HUDEP-2 (cell line): ENCODE data around the gene LXN.

Experiments
- DNase-seq, 76 experiments: peaks; one replicate each; lab custom pipeline; 2025; ENCODE audit not compliant: unreplicated experiment in 76 of 76; lab: John Stamatoyannopoulos, UW

LXN gene

DNA sequence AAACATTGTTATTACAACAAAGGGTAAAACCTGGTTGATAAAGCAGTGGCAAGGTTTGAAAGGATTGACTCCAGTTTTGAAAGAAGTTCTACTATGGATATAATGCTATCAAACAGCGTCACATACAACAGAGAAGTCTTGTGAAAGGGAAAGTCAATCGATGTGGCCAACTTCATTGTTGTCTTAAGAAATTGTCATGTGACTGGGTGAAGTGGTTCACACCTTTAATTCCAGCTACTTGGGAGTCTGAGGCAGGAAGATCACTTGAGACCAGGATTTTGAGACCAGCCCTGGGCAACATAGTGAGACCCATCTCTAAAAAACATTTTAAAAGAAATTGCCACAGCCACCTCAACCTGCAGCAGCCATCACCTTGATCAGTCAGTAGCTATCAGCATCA, 6.2 kb upstream of the LXN start:
- DNase-seq = no peak

DNA sequence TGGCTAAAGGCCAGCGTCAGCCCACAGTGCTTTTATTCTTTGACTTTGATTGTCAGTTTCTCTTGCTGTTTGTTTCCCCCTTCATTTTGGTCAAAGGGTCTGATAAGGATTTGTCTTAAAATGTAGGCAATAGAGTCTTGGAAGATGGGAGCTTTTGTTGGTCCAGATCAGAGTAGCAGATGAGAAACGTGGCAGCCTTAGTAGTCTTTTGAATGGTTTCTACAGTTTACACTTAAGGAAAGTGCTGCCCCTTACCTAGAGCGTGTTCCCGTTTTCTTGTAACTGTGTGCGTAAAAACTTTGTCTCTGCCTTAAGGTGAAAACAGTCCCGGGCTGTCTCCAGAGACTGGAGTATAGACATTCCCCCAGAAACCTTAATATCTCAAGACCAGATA, 630 bp downstream of the LXN start:
- peak in 11 of 76 experiments; percentile 15 to 45 (median 27) for DNase-seq

DNA sequence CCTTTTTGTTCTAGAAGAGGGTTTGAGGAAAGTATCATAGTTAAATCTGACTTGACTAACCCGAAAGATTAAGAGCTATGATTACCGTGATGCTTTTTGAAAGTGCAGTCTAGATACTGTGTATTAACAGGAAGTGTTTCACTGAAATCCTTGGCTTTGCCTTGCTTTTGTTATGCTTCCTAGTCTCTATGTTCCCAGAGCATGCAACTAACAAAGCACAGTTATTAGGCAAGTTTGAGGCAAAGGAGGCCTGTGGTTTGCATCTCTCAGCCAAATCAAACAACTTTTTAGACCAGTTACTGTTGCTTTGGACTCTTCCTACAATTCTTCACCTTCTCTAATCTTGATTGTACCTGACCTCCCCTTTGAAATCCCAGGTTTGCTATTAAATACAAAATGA, 3.9 kb downstream of the LXN start:
- no peak for DNase-seq

DNA sequence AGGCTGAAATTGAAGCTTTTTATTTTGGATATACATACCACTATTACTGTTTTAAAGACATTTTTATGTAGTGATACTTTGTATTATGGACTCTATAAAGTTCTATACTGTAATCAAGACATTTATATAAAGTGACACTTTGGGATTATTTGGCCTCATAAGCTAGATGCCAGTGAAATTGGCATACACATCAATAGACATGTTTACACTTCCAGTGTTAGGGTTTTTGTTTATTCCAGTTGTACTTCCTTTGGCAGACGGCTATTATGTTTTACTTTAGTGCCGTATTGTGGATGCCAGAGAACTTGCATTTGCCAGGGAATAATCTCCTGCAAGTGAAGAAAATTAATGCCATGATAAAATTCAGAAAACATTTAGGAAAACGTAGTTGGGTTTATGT, 6.0 kb downstream of the LXN start:
- DNase-seq = no peak

DNA sequence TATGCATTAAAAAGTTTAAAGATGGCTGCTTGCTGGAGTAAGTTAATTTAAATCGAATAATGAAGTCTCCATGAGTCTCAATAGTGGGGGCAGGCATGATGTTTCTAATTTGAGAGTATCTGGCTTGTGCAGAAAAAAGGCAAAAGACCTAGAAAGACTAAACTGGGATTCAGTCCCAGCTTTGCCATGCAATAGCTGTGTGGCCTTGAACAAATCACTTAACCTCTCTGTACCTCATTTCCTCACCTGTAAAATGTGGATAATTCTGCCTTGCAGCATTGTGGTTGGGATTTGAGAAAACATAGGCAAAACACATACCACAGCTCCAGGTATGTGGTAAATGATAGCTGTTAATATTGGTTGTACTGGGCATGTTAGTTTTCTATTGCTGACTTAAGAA, 8.6 kb downstream of the LXN start:
- DNase-seq = no peak

DNA sequence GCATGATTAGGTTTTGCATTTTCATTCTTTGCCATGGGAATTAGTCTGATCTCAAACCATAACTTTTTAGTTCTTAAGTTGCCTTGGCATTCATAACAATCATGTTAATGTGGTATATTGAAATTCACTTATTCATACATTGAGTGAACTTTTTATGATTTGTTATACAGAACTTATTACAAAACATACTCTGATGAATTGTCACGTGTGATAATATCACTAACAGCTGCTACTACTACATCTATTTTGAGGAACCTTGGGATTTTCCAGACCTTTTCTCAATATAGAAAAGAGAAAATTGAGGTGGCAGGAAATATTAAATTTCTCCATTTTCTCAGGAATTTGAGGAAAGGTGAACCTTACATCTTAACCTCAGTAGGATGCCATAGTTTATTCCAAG, 9.2 kb downstream of the LXN start:
- no peak for DNase-seq

DNA sequence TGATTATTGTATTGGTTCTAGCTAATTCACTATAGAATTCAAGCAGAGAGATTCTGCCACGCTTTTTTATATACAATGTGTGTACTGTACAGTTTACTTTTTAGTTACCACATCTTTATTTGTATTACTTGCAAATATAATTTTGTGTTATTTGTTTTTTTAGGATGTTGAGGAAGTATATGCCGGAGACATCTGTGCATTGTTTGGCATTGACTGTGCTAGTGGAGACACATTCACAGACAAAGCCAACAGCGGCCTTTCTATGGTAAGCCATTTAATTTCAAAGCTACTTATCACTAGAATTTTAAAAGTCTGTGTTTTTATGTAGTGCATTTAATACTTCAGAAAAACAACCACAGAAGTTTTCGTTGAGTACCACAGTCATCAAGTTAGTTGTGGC, 11.7 kb downstream of the LXN start:
- DNase-seq = no peak

DNA sequence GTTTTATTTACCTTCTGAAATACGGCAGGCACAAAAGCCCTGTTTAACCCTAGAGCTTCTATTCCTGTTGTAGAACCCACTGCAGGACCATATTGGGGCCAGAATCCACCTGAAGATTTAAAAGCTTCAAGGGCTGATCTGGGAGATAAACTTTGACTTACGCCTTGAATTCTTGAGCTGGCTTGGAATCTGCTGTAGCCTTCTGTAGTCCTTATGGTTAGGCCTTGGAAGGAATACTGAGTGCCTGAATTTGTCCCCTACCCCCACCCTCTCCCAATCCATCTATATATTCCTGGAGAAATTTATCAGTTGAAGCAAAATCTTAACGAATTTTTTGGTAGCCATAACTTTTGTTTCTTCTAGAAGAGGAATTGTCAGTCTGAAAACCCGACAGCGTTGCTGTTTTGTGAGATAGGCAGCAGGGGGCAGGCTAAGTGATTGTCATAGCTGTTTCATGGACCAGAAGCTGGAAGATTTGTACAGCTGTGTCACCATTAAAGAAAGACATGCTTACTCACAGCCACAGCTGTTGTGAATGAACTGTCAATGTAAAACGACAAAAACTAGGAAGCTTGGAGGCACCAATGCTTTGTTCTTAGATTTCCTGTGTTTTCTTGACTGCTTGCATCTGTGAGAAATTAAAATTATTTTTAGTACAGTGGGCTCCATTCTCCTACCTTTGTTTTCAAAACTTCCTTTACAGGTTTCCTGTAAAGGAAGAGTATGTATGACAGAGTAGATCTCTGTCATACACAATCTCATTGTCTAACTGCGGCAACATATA, 12.8 kb downstream of the LXN start:
- DNase-seq = peak in 58 of 76 experiments; percentile 8 to 70 (median 35)

DNA sequence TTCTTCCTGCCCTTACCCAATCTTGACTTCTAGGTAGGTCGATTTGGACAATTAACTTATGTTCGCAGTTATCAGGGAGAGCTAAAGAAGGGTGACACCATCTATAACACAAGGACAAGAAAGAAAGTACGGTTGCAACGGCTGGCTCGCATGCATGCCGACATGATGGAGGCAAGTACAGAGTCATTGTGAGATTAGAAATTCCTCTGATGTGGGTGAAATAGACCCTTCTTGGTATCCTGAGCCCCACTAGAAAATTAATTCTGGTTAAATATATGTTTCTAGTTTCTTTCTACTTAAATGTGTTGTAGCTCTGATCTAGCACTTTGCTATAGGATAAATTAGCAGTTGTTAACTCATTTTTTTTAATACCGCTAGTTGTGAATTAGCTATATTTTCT, 13.6 kb downstream of the LXN start:
- DNase-seq = no peak

DNA sequence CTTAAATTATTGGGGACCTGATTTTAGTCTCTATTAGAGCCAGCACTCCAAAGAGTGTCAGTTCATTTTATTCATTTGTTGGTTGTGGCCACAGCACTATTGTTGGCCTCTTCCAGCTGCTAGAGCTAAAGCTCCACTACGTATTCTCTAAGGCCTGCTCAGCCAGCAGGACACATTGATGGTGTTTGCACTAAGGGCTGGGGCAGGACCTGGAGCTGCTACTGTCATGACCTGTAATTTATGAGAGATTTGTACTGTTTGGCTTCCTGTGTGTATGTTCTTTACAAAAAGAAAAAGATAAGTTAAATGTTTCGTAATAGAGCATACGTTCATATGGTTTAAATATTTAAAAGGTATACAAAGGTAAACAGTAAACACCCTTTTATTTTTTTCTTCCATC, 20.0 kb downstream of the LXN start:
- no peak for DNase-seq

DNA sequence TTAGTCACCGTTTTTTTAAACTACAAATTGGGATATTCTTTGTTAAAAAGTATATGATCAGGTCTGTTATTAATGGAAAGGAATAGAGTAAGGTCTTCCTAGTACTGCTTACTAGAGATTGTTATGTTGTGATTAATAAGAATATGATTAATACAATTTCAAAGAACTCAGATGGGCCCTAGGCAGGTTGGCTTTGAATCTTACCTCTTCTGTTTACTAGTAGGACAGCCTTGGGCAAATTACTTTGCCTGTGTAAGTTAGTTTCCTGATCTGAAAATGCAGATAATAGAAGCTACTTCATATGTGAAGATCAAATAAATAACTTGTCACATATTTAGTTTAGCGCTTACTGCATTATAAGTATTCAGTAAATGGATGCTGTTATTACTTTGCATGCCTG, 21.3 kb downstream of the LXN start:
- no peak for DNase-seq

DNA sequence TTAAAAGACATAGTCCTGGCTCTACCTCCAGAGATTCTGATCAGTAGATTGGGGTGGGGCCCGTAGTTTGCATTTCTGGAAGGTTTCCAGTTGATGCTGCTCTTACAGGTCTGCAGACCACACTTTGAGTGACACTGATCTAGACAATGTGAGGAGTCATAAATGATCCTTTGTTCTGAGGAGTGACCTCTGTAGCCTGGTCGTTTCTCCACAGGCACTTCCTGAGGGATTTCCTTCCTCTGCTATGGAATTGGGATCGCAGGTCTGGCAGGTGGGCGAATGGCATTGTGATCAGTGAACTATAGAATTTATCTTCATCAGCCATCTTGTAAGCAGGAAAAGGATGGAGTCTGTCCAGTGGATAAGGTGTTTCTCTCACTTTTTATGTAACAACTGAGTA, 22.7 kb downstream of the LXN start:
- peak in 13 of 76 experiments; percentile 11 to 45 (median 19) for DNase-seq

DNA sequence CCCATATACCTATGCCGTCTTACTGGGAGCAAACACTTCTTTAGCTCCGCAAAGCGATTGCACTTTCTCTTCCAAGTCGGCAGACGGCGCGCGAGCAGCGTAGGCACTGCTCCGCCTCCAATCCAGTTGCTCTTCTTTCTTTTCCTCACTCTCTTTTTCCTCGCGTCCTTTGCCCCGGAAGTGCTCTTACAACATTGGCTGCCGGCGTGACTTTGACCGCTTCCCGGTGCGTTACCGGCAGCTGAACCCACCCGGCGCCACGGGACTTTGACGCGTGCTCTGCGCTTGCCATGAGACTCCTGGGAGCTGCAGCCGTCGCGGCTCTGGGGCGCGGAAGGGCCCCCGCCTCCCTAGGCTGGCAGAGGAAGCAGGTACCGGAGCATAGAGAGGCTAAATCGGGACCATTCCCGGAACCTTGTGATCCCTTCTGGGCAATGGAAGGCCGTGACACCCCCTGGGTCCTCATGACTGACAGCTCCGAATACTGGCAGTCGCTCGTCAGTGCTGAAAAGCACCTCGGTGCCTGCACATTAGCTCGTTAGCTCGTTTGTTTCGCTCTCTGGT, 28.0 kb downstream of the LXN start, which contains the start of gene GFM1:
Gene GFM1, plus strand, starts transcription at position 183 of the 564 bp plus-strand sequence. Its CDS starts 108 bp downstream, at position 291.
- DNase-seq = peak; percentile 28 to 93 (median 84)

DNA sequence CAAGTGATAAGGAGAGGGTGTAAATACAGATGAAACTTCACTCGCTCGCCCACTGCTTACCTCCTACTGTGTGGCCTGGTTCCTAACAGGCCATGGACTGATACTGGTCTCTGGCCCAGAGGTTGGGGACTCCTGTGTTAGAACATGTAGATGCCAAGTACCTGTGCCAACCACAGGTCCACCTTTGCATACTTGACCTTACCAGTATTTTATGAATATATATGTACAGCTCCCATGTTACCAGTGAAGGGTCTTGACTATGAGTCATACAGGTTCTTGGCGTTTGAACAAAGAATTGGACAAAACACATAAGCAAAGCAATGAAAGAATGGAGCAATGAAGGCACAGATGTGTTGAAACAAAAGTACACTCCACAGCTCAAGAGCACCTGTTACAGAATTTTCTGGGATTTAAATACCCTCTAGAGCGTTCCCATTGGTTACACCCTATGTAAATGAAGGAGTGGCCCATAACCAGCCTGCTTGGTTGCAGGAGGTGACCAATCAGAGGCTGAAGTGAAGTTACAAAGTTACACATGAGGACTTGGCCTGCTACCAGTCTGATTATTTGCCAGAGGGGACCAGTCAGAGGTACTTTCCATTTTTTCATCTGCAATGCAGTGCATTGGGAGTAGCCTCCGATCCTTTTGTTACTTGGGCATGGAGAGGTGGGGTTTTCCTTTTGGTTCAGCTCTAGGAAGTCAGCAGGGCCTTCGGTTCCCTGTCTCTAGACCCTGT, 29.8 kb downstream of the LXN start:
- no peak for DNase-seq

DNA sequence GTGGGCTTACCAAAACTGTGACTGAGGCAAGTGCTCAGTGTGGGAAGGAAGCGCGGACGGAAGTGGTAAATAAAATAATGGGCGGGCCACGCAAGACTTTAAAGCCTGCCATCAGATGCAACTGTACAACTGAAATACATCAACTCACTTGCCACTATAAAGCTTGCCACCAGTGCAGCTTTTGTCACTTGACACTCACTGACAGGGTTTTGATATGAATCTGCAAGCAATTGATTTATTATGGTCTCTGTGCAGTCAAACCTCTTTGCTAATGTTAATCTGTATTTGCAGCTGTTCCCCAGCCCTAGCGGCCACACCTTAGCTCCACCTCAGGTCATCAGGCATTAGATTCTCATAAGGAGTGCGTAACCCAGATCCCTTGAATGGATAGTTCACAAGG, 30.4 kb downstream of the LXN start:
- peak in 1 of 76 experiments; percentile 3 for DNase-seq

DNA sequence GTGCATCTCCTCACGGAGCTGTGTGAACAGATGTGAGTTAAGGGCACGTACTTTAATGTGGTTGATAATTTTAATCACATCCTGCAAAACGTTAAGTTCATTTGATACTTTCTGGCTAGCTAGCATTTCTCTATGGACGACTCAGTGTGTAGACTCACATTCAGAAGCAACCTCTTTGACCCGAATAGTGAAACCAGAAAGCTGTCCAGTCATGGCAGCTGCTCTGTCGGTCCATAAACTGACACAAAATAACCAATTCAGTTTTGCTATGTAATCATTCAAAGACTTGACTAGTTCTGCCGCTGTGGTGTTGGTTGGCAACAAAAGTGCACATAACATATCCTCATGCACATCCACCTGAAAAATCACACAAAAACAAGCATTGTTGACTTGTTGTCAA, 31.8 kb downstream of the LXN start:
- no peak for DNase-seq

DNA sequence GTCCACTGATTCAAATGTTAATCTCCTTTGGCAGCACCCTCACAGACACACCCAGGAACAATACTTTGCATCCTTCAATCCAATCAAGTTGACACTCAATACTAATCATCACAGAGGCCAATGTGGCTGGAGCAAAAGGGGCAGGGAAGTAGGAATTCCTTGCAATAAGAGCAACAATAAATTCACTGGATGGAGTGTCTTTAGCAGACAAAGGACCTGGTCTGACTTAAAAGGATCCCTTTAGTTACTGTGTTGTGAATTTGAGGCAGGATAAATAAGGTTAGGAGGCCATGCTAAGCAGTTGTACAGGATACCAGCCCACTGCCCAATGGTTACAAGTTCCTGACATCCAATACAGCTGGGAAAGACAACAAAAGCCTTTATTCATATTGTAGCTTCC, 40.5 kb downstream of the LXN start:
- DNase-seq = no peak

DNA sequence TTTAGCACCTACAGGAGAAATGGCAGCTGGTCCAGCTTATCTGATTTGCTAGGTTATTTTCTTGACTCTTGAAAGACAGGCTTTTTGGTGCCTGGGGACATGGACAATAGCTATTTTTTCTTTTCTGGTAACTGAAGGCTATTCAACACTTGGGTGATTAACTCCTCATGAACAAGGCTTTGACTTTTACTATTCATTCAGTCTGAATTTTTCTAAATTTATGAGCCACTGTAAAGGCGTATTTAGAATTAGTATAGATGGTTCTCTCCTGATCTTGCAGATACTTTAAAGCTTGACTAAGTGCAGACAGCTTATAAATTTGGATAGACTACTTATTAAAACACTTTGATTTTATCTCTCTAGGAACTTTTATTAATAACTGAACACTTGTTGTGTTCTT, 46.6 kb downstream of the LXN start:
- no peak for DNase-seq

DNA sequence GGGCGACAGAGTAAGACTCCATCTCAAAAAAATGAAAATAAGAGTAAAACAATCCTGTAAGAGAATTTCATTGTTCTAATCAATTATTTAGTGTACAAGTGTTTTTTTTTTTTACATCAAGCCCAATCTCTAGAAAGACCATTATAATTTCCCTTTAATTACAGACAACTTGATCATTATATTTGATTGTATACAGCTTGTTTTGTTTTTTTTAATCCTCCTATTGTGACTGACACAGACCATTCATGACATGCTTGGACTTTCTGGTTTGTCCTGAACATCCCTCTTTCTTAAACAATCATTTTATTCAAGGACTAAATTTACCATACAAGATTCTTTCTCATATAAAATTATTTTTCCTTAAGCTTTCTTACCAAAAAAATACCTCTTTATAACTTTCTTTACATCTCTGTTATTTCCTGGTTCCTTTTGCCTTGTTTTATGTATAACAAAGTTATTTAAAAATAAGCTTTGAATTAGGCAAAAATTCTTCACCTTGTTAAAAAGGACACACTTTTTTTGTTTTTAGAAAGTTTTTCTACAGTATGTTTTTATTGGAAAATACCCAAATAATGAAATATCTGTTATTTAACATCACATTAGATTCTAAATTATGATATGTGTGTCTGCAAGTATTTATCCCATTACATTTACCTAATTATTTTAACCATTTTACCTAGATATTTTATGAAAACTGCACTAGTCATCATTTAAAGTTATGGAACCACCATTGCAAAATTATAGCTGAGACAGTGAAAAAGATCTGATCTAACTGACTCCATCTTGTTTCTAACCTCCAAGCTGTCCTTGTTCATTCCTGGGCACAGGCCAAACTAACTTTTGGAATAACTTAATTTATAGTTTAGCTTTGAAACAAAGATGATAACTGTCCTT, 54.2 kb downstream of the LXN start:
- no peak for DNase-seq
